GM19372 (cell line): ENCODE measurements around the gene MARCHF2.

Experiments used
- ATAC-seq: cut with Tn5 transposase; IDR thresholded peaks from one replicate; pipeline ENCODE4 v1.9.1; 2021; ENCODE audit warnings: mild to moderate bottlenecking, low read depth, moderate library complexity; ENCODE audit not compliant: unreplicated experiment

MARCHF2 gene

DNA sequence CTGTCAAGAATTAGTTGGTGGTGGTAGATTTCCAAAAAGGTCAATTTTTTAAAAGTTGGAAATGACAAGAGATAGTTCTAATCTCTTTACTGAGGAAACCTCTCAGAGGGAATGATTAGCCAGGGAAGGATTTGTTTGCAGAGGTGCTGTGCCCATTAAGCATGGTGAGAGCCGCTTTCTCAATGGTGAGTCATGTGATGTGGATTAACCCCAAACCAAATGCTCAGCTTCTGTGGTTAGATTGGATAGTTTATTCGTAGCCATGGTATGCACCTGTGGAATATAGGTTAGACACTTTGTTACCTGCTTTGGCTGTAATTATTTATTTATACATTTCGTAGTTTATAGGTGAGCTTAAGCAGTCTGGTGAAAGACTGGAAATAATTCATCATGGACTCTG, 38.8 kb downstream of the MARCHF2 start:
- ATAC-seq: no peak

DNA sequence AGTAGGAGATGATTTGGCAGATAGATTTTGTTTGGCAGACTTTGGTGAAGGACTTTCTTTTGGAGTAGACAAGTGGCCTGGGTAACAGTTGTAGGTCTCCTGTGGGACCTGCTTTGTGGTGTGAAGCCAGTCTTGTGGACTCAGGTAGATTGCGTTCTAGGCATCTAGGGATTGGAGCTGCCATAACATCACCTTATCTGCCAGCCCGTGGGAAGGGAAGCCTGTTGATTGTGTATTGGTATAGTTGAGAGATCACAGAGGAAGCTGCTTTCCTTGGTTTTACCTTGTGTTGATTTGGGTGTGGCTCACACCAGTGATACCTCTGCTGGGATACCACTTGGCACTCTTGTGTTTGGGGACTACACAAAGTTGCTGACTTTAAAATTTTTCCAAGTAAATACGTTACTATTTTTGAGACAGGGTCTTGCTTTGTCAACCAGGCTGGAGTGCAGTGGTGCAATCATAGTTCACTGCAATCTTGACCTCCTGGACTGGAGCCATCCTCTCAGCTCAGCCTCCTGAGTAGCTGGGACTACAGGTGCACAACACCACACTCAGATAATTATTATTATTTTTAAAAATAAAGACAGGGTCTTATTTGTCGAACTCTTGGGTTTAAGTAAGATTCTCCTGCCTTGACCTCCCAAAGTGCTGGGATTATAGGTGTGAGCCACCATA, 39.5 kb downstream of the MARCHF2 start:
- ATAC-seq: no peak

- ATAC-seq: no peak
These were observed 40.5 kb downstream of the MARCHF2 start for GRCh38 chr19:8453616-8454015.

GRCh38 chr19:8454218-8454617, 41.1 kb downstream of the MARCHF2 start:
- no peak for ATAC-seq

- no peak for ATAC-seq
These were observed 41.9 kb downstream of the MARCHF2 start for GRCh38 chr19:8455018-8455417.

DNA sequence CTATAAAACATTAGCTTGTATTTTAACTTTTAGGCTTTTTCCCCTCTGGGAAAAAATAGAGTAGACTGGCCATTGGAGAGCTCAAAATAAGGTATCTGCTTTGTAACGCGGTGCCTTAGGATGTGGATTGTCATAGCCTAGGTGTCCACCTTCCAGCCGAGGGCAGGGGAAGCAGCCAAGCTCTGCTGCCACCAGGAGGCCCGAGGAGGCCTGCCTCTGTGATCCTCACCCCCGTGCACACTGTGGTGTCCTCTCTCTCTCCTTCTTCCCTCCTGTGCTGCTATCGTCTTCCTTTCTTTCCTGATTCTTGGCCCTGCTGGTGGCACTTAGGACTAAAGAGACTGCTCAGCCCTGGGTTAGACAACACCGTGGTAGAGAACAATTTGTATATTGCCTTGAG, 43.0 kb downstream of the MARCHF2 start:
- no peak for ATAC-seq

DNA sequence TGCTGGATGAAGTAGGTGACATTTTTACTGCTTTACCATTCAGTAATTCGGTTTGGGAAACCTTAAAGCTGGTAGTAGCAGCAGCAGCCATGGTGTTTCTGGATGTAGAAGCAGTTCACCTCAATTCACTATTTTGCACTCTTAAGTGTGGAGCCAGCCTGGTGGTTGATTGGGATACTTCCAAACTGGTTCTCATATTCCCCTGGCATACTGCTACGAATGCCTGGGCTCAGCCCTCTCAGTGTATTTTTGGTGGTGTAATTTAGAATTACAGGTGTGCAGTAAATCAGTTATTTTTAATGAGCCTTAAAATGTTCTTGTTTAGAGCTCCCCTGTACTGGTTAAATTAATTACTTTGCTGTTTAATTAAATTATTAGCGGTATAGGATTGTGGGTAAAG, 44.1 kb downstream of the MARCHF2 start:
- ATAC-seq: no peak

- ATAC-seq: no peak
These were observed 44.7 kb downstream of the MARCHF2 start for GRCh38 chr19:8457827-8458226.

- no peak for ATAC-seq
These were observed 45.3 kb downstream of the MARCHF2 start for GRCh38 chr19:8458380-8458779.

DNA sequence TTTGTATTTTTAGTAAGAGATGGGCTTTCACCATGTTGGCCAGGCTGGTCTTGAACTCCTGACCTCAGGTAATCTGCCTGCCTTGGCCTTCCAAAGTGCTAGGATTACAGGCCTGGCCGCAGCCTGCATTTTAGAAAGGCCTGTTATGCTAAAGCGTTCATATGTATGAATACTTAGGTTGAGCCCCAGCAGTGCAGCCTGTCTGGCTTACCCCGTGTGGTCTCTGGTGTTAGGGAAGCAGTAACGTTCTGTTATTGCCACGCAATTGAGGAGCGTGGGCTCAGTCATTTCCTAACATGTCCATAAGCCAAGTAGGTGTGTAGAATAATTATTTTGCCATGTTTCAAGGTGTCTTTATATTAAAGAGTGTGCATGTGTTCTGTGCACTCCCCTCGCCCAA, 46.0 kb downstream of the MARCHF2 start:
- no peak for ATAC-seq

DNA sequence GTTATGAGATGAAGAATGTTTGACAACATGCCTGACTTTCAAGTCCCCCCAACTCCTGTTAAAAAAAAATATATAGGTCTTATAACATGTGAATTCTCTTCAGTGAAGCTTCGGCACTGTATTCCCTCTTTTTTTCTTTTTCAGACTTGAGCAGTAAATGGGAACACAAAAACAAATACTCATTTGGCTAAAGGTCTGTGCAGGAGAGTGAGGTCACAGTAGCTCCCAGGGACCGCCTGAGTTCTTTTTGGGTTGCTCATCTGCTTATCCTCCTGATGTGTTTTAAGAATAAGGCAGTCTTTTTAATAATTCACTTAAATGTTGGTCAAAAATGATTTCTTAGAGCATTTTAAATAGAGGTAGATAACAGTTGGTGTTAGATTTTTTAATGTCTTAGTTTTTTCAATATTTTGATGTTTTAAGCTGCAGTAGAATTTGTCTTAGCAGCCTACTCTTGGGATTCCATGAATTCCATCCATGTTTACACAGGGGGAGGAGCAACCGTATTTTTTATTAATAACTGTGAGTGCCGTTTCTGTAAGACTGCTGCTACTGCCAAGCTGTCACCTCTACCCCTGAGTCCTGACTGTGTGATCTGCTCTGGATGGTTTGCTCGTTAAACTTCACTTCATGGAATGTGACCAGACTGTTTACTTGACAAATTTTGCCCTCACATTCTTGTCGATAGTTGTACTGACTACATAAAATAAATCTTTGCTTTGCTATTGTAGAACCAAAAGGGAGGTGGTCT, 46.6 kb downstream of the MARCHF2 start:
- ATAC-seq: no peak

- no peak for ATAC-seq
These were observed 47.6 kb downstream of the MARCHF2 start for GRCh38 chr19:8460516-8461298.

- no peak for ATAC-seq
These were observed 48.3 kb downstream of the MARCHF2 start for GRCh38 chr19:8461376-8461775.

GRCh38 chr19:8461891-8462290, 48.8 kb downstream of the MARCHF2 start:
- no peak for ATAC-seq

- ATAC-seq: no peak
These were observed 49.5 kb downstream of the MARCHF2 start for GRCh38 chr19:8462571-8462970.

GRCh38 chr19:8463365-8463764, 50.3 kb downstream of the MARCHF2 start:
- no peak for ATAC-seq

GRCh38 chr19:8466018-8466417, 52.9 kb downstream of the MARCHF2 start:
- ATAC-seq: no peak

- ATAC-seq: no peak
These were observed 55.0 kb downstream of the MARCHF2 start for GRCh38 chr19:8468124-8468523.

- ATAC-seq: no peak
These were observed 55.8 kb downstream of the MARCHF2 start for GRCh38 chr19:8468761-8469373.

DNA sequence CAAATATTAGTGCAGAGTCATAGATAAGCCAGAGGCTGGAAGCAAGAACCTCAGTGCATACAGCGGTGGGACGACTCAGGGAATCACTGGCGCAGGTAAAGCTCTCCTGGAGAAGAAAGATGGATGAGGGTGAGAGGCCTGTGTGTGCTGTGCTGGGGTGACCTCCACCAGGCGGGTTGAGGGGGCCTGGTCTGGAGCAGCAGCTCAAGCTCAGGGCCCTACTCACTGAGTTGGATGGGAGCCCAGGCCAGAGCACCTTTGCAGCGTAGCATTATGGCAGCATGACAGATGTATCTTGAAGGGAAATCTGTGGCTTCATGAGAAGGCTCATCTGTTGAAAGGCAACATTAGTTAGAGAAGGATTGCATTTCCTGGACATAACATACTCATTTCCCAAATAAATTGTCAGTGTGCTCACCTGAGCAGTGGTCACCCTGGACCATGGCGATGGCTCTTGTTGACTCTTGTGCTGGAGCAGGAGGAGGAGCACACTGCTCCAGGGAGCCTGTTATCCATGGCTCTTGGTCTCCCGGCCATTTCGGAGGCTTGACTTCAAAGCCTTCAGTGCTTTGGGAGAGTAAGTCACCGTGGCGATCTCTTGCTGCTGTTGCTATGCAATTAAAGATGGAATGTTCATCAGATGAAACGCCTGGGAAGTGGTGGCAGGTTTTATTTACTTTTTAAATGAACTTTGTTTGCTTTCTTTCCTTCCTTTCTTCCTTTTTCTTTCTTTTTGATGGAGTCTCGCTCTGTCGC, 56.7 kb downstream of the MARCHF2 start:
- ATAC-seq: no peak
